Fibroblast of skin of right quadriceps (primary cell): ENCODE measurements around the gene HINT3.
"Not testable (repeated sequence)": the region's sequence is repeated elsewhere in the genome, so short reads cannot be mapped to it uniquely, and the experiment has no call there.

Experiments used
- DNase-seq: peaks from one replicate; pipeline ENCODE4 v3.0.0-alpha.2; 2013

The HINT3 gene

DNA sequence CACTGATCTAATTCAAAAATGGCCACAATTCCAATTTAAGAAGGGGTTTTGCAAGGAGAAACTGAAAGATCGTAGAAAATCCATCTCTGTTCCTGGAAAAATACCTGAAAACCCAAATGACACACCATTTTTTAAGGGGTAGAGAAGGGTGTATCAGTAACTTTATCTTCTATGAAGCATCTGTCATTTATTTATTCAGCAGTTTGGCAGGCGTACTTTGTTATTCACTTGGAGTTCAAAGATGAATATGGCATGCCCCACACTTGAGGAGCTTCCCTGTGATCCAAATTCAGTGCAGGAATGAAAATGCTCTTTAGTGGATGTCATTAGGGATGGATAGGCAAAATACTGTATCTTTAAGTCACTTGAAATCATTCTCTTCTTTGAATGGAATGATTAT is 7.2 kb downstream of the HINT3 start:
- no peak for DNase-seq

GRCh38 chr6:125966569-125966968 is 10.0 kb downstream of the HINT3 start:
- DNase-seq, result no peak

DNA sequence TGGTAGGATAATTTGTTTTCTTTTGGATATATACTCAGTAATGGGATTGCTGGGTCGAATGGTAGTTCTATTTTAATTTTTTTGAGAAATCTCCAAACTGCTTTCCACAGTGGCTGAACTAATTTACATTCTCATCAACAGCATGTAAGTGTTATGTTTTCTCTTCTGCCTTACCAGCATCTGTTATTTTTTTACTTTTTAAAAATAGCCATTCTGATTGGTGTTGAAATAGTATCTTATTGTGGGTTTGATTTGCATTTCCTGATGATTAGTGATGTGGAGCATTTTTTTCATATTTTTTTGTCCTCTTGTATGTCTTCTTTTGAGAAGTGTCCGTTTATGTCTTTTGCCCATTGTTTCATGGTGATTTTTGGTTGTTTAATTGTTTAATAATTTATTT is 11.9 kb downstream of the HINT3 start:
- no peak for DNase-seq

DNA sequence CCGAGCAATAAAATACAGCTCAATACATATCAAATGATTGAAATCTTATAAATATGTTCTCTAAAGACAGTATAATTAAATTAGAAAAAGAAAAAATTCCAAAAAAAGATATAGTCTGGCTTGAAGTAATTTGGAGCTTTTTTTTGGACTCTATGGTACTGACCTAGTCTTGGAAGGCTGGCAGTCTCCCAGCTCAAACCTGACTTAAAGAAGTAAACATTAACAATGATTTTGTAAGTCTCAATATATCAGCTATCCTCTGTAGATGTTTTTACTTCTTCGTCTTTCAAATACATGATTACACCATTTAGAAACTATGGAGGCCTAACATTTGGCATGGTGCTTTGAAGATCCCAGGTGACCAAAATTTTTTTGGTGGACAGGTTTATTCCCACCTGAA is 14.2 kb downstream of the HINT3 start:
- no peak for DNase-seq

GRCh38 chr6:125972478-125972877 is 15.9 kb downstream of the HINT3 start:
- DNase-seq, result not testable (repeated sequence)

GRCh38 chr6:125974214-125974866 is 17.8 kb downstream of the HINT3 start:
- DNase-seq, result peak; percentile 65

- DNase-seq, result no peak
Observed at GRCh38 chr6:125979101-125979500, 22.5 kb downstream of the HINT3 start.

DNA sequence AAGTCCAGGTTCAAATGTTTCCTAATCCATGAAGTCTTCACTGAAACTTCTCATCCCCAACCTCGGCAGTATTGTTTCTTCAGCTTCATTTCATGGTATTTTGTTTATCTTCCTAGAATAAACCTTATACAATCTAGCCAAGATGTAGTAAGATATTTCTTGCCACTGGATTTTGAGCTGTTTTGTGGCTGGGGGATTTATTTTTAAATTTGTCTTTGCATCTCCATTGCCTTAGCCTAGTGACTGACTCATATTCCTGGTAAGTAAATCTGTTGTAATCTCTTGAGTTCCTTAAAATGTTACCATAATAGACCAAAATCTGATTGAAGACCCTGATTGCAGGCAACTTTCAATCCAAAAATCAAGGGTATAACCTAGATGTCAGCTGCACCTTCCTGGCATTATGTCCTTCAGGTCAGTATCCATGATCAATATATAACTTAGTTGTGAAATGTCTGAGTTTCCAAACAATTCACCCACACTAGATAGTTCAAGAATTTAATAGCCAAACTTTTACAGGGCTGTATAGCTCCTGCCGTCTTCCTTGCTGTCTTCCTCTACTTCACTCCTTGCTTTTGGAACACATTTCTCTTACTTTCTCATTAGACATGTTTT is 25.1 kb downstream of the HINT3 start:
- DNase-seq, result no peak

GRCh38 chr6:125983246-125983945 is 26.8 kb downstream of the HINT3 start:
- DNase-seq, result peak; percentile 83

DNA sequence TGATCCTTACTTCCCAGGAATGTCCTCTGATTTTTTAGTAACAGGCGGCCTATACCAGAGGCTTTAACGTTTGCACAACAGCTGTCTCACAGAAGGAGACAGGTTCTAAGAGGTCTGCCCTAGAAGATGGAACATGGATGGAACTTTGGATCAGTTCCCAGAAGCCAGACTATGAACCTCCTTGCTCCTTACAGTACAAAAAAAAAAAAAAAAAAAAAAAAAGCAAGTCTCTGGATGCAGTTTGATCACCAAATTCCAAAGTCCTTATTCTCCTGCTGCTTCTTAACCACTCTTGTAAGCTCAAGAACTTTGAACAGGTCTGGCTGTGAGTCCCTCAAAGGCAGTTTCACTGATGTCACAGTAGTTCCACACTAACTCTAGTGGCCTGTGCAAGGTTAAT is 27.7 kb downstream of the HINT3 start:
- DNase-seq, result peak; percentile 79

GRCh38 chr6:125985522-125985921 is 29.0 kb downstream of the HINT3 start:
- no peak for DNase-seq

GRCh38 chr6:125985979-125986300 is 29.4 kb downstream of the HINT3 start:
- DNase-seq, result no peak

DNA sequence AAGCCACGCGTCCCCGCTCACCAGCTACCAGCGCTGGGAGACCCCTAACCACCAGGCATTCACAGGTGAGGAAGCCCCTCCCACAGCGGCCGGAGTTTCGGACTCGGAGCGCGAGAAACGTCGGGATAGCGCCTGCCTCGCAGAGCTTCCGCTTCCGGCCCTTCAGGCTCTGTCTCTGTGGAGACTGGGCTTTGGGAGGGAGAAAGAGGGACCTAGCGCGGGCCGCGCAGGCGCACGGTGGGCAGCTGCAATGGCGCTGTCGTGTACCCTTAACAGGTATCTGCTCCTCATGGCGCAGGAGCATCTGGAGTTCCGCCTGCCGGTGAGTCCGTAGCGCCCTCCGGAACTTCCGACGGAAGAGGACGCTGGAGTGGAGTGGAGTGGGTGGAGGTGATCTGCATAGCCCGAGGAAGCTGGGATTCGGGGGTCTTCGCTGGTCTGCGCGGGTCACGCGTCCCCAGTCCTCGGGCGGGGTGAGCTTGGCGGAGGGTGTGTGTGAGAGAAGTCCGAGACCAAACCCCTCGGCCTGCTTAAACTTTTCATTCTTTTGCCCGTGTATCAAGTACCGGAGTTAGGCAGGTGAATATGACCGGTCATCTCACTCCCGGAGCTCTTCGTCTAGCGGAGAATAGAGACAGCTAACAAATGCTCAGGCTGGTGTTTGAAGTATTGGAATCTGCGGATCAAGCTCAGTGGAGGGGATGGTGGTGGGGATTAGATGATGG is 29.9 kb downstream of the HINT3 start, which contains the start of gene TRMT11:
Gene TRMT11, plus strand, starts transcription at position 240 of the 725 bp plus-strand sequence. Its CDS starts 11 bp downstream, at position 251.
- peak; percentile 83 for DNase-seq

GRCh38 chr6:125987026-125987617 is 30.6 kb downstream of the HINT3 start:
- DNase-seq, result no peak

DNA sequence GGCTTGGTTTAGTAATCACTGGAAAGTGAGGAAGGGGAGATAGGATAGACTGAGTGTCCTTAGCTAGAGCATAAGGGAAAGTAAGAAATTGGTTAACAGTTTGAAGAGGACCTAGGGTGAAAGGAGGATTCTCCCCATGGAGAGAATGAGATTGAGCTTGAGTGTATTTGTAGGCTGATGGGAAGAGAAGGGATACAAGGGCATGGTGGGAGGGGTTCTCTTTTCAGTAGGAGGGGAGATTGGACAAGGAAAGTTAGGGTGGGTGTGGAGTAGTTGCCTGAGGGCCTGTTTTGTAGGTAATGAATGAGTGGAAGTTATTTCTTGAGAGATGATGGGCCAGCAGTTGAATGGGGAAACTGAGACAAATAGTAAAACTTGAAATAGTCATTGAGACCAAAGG is 31.7 kb downstream of the HINT3 start:
- DNase-seq, result no peak

GRCh38 chr6:125989631-125990030 is 33.1 kb downstream of the HINT3 start:
- DNase-seq, result no peak

- no peak for DNase-seq
Observed at GRCh38 chr6:125991653-125992052, 35.1 kb downstream of the HINT3 start.

- no peak for DNase-seq
Observed at GRCh38 chr6:125994670-125995488, 38.3 kb downstream of the HINT3 start.

- DNase-seq, result peak; percentile 57
Observed at GRCh38 chr6:125995972-125996580, 39.5 kb downstream of the HINT3 start.

DNA sequence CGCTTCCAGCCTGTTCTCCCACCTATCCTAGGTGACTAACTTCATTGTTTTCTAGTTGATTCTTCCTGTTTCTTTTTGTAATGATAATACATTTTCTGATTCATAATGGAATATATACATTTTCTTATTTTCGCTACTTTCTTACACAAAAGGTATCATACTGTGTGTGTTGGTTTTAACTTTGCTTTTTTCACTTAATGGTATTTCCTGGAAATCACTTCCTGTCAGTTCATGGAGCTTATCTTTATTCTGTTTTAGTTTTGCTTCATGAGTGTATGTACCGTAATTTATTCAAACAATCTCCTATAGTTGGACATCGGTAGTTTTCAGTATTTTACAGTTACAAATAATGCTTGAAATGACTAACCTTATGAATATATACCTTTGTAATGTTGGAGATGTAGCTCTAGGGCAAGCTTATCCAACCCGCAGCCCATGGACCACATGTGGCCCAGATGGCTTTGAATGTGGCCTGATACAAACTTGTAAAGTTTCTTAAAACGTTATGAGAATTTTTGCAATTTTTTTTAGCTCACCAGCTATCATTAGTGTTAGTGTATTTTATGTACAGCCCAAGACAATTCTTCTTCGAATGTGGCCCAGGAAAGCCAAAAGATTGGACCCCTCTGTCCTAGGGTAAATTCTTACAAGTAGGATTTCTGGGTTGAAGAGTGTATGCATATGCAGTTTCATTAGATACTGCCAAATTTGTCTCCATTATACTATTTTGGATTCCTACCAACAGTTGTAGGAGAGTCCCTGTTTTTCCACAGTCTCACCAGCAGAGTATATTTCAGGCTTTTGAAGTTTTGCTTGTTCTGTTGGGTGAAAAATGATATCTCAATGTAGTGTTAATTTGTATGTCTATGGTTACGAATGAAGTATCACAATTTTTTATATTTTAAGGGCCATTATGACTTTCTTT is 46.4 kb downstream of the HINT3 start:
- DNase-seq, result no peak

GRCh38 chr6:126007800-126008199 is 51.2 kb downstream of the HINT3 start:
- no peak for DNase-seq
